Hepatocyte (in vitro differentiated cells): Measurements from ENCODE around the gene RAPGEF5.

Source experiments
- EZH2 ChIP-seq: fragments of 200-600 bp; sonication (generic); IDR thresholded peaks from 2 replicates; pipeline ENCODE4 v1.6.1; 2016; ENCODE audit warnings: antibody characterized with exemption, mild to moderate bottlenecking, borderline replicate concordance
- EZH2phosphoT487 ChIP-seq: fragments of 200-600 bp; sonication (generic); IDR thresholded peaks from one replicate; pipeline ENCODE4 v1.6.1; 2018; ENCODE audit warnings: antibody characterized with exemption, mild to moderate bottlenecking, low read depth, moderate library complexity; ENCODE audit not compliant: unreplicated experiment, severe bottlenecking
- TF ChIP-seq, protein P1 (sequence below): fragments of 200-600 bp; sonication (generic); IDR thresholded peaks from 2 replicates; pipeline ENCODE4 v1.5.1; 2016; ENCODE audit warnings: antibody characterized with exemption, mild to moderate bottlenecking; ENCODE audit not compliant: poor library complexity

DNA sequence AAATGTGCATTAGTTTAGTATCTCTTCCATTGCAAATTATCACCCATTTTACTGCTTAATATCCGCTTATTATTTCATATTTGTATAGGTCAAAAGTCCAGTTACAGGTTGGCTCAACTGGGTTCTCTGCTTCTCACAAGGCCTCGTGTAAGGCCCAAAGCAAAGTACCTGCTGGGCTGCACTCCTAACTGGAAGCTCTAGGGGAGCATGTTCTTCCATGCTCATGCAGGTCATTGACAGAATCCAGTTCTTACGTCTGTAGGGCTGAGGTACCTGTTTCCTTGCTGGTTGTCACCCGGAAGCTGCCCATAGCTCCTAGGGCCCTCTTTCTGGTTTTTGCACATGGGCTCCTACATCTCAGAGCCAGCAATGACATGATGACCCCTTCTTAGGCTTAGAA lies 79.6 kb downstream of the RAPGEF5 start:
- TF ChIP-seq EZH2 (no peak), EZH2phosphoT487 (no peak)
- TF ChIP-seq, protein P1, sequence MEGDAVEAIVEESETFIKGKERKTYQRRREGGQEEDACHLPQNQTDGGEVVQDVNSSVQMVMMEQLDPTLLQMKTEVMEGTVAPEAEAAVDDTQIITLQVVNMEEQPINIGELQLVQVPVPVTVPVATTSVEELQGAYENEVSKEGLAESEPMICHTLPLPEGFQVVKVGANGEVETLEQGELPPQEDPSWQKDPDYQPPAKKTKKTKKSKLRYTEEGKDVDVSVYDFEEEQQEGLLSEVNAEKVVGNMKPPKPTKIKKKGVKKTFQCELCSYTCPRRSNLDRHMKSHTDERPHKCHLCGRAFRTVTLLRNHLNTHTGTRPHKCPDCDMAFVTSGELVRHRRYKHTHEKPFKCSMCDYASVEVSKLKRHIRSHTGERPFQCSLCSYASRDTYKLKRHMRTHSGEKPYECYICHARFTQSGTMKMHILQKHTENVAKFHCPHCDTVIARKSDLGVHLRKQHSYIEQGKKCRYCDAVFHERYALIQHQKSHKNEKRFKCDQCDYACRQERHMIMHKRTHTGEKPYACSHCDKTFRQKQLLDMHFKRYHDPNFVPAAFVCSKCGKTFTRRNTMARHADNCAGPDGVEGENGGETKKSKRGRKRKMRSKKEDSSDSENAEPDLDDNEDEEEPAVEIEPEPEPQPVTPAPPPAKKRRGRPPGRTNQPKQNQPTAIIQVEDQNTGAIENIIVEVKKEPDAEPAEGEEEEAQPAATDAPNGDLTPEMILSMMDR = no peak
